NCI-H526 (cell line): Measurements from ENCODE around the gene RBFOX2.
"Not testable (repeated sequence)": the region's sequence is repeated elsewhere in the genome, so short reads cannot be mapped to it uniquely, and the experiment has no call there.

Experiments
- DNase-seq, 2 experiments: peaks; one replicate each; lab custom pipeline; 2025; lab: John Stamatoyannopoulos, UW

The RBFOX2 gene

DNA sequence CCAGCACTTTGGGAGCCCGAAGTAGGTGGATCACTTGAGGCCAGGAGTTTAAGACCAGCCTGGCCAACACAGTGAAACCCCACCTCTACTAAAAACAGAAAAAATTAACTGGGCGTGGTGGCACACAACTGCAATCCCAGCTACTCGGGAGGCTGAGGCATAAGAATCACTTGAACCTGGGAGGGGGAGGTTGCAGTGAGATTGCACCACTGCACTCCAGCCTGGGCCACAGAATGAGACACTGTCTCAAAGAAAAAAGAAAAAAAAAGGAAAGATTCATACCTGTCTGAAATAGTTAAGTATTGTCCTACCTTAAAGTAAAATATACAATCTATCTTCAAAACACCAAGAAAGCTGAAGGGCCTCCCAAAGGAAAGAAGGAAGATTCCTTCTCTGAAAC lies 20.1 kb downstream of the RBFOX2 start:
- DNase-seq = no peak

DNA sequence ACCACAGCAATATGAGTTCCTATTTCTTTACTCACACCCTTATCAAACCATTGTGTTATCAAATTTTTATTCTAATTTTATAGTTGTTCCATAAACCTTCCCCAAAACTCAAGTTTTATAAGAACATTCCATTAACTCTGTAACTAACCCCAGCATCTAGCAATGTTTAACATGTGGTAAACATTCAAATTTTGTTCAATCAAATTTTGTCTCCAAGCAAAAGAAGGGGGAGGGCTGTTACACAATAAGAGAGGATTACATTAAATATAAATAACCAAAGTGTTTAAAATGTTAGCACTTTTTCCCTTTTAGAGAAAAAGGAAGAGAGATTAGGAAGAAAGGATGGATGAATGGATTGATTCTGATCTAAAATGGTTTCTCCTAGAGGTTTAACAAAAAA lies 20.5 kb downstream of the RBFOX2 start:
- DNase-seq = peak in 1 of 2 experiments; percentile 7

DNA sequence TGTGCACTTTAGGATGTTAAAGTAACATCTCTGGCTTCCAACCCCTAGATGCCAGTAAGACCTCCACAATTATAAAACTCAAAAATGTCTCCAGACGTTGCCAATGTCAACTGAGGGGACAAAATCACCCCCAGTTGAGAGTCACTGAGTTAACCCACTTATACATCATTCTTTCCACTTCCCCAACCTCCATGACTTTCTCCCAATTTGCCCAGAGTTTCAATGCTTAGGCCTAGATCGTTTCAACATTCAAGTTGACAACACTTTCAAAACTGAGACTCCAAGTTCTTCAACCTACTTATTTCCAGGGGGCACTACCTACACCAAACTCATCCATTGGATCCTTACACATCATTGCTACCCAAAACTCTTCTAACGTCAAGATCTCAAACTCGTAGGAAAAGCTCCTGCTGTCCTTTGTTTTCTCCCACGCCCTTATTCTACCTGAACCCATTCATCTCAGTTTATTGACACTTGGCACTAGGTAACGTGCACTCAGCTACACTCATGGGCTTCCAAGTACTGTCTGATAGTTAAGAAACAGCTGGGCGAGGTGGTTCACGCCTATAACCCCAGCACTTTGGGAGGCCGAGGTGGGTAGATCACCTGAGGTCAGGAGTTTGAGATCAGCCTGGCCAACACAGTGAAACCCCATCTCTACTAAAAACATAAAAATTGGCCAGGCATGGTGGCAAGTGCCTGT lies 24.5 kb downstream of the RBFOX2 start:
- DNase-seq = no peak

DNA sequence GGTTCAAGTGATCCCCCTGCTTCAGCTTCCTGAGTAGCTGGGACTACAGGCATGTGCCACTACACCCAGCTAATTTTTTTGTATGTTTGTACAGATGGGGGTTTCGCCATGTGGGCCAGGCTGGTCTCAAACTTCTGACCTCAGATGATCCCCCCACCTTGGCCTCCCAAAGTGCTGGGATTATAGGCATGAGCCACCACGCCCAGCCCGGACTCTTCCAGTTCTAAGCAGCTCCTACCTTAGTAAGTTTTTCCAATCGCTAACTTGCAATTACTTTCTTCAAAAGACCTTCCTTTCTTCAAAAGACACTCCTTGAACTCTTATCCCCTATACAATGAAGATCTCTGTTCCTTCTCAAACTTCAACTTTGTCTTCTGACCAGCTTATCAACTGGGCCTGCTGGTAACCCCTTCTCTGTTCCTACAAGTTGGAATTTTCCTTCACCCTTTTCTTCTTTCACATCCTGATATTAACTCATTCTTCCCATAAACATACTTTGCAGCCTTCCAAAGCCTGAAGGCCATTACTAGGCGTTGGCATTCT lies 25.8 kb downstream of the RBFOX2 start:
- DNase-seq = no peak

DNA sequence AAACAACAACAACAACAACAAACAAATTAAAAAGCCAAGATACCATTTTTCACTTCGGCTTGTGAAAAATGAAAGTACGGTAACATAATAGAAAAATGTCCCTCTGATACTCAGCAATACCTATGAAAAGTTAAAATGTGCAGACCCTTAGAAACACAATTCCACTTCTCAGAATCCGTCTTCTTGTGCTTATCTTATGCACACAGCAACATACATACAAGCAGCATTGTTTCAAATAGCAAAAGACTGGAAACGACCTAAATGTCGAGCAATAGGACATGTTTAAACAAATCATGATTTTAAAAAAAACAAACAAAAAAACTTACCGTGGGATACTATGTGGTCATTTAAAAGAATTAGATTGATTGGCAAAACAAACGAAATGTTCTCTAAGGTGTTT lies 26.5 kb downstream of the RBFOX2 start:
- no peak for DNase-seq

DNA sequence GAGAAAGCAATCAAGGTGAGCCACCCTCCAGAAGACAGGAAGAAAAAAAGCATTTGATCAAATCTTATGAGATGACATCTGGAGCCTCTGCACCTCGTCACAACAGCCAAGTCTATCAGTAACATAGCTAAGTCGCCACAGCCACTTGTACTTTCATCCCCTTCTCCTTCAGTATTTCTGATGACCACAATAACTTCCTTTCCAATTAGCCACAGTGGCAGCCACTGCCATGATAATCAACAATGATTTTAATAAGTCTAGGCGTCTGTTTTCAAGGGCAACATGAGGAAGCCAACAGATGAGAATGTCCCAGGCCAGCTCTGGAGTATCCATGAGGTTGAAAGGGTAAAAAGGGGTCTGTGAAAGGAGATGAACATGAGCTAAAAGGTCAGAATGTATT lies 29.9 kb downstream of the RBFOX2 start:
- DNase-seq = no peak

DNA sequence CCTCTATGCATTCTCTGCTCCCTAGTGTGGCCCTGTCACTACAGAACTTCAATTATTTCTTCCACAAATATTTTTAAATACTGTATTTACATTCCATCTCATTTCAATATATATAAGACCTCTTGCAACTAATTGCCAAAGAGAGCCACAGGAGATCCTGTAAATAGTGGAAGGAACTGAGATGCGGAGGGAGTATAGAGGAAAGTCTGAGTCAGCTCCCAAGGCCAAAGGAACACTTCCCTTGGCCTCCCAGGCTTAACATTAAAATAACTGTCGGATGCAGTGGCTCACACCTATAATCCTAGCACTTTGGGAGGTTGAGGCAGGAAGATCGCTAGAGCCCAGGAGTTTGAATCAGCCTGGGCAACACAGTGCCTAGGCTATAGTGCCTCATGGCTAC lies 31.2 kb downstream of the RBFOX2 start:
- no peak for DNase-seq

DNA sequence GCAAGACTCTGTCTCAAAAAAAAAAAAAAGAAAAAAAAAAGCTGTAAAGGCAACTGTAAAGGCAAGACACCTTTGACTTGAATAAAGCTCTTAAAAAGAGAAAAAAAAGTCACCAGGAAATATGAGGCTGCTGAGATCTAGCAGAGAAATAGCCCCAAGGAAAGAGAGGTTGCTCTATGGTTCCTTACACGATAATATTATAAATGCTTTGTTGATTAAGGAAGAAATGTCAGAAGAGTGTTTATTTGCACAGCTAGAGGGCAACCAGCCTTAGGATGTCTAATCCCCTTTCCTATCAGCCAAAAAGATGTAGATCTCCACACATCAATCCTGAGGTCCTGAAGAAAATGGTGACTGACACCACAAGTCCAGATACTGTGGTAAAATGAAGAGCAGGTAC lies 32.0 kb downstream of the RBFOX2 start:
- no peak for DNase-seq

DNA sequence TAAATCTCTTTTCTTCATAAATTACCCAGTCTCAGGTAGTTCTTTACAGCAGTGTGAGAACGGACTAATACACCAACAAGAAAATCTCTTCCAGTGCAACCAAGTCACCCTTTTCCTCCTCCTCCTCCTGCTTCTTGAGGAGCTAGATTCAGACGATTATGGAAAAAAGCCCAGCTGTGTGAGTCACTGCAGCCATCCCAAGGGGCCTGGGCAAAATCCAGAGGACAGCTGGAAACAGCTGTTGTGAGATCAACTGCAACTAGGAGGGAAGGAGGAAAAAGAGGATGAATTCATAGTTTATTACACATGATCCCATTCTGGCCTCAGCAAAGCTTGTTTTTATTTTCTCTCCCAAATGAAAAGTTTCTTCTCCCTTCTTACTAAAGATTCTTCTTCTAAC lies 32.9 kb downstream of the RBFOX2 start:
- no peak for DNase-seq

DNA sequence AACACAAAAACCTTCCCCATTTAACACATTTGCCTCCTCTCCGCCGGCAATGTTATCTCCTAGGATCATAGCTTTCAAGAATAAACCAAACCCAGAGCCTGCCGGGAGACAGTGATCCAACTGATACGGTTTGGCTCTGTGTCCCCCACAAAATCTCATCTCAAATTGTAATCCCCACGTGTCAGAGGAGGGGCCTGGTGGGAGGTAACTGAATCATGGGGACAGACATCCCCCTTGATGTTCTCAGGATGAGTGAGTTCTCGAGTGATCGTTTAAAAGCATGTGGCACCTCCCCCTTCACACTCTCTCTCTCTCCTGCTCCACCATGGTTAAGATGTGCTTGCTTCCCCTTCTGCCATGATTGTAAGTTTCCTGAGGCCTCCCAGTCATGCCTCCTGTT lies 33.3 kb downstream of the RBFOX2 start:
- DNase-seq = no peak

DNA sequence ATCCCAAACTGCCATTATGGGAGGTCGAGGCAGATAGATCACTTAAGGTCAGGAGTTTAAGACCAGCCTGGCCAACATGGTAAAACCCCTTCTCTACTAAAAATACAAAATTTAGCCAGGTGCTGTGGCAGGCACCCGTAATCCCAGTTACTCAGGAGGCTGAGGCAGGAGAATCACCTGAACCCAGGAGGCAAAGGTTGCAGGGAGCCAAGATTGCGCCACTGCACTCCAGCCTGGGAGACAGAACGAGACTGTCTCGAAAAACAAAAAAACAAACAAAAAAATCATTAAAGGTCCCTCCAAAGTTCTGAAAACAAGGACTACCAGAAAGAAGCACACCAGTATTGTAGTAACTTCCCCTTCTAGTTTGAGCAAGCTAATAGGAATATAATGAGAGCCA lies 34.9 kb downstream of the RBFOX2 start:
- not testable (repeated sequence) for DNase-seq

DNA sequence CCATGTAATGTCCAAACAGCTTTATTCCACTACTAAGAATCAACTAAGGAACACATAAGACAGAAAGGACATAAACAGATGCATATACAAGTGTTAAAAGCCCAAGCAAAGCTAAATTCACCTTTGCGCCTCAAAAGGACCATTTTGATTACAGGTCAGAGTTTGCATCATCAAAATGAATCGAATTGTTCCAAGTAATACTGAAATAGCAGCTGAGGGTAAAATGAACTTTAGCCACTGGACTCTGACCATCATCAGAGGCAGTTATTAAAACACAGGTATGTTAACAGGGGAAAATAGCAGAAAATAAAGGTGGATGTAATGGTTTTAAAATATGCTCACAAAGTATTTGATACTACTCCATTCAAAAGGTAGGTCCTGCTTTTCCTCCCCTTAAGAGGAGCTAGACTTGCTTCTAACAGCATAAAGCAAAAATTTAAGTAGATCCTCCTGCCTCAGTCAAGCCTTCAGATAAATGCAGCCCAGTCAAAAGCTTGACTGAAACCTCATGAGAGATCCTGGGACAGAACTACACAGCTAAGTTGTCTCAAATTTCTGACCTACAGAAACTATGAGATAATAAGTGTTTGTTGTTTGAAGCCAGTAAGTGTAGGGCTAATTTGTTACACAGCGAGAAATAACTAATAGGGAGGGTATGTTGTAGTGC lies 35.4 kb downstream of the RBFOX2 start:
- no peak for DNase-seq

DNA sequence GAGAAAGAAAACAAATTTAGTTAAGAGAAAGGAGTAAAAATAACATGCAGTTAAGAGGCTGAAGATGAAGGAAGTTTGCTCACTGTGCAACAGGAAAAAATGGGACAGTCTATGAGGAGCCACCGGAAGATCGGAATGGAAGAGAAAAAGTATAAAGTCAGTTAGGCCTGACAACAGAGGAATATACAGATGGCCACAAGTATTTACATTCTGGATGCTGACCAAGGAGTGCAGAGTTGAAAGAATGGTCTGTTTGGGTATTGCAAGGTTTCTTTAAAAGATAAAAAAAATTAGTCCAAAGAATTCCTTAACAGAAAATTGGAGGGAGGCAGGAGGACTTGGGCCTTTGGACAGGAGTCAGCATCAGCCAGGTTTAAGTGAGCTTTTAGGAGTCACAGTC lies 37.5 kb downstream of the RBFOX2 start:
- DNase-seq = no peak

DNA sequence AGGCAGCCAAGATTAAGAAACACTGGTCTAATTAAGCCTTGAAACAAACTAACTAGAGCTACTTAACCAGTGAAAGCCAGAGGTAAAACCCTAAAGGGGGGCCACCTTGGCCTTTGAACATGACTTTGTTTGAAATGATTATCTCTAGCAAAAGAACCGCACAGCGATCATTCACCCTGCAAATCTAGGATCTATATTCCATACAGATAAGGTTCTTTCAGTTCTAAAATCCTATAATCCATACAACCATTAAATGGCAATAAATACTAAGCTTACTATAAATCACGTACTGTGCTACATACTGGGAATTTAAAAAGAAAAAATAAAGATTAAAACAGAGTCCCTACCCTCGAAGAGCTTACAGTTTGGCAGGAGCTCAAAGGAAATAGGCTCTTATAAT lies 40.6 kb downstream of the RBFOX2 start:
- no peak for DNase-seq

DNA sequence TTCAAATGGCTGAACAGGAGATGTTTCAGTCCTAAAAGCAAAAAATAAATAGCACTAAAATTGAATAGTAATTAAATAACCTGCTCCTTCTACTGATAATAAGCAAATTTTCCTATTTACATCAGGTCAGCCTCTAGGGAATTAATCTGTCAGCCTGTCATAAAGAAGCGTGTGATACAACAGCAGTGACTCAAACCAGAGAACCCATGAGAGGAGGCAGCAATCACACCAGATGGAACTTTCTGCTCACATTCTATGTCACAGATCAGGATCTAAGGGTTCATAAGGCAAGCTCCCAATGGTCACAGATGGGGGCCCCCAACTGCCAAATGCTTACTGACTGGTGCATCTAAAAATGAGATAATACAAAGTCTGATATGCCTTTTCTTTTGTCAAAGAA lies 41.1 kb downstream of the RBFOX2 start:
- peak; percentile 52 to 66 for DNase-seq

DNA sequence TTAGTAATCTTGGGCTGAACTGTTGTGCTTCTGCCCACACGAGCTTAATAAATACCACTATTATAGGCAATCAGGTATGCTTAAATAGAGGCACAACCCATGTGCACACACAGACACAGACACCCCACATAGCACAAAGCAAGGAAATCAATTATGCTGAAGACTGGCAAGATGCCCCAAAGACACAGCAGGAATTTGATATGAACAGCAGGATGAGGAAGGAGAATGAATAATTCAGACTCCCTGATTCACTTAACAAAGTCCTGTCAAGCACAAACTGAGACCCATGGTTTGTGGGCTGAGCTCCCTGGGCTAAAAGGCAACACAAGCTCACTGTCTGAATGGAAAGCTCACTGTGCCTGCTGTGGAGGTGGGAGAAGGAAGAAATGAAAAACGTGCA lies 42.5 kb downstream of the RBFOX2 start:
- DNase-seq = no peak

DNA sequence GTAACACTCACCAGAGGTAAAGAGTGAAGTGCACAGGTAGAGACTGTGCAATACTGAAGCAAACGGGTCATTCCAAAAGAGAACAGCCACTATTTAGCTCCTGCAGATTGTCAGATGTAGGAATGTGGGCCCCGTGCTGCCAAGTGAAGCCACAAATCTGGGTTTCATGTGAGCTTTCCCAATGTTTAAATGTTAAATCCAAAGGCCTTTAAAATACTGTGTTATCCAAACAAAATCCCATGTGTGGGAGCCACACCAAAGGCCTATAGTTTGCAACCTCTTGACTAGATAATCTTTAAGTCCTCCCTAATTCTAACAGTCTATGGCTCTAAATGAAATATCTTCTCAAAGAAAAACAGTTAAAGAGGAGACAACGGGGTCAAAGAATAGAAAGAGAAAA lies 43.3 kb downstream of the RBFOX2 start:
- DNase-seq = no peak

DNA sequence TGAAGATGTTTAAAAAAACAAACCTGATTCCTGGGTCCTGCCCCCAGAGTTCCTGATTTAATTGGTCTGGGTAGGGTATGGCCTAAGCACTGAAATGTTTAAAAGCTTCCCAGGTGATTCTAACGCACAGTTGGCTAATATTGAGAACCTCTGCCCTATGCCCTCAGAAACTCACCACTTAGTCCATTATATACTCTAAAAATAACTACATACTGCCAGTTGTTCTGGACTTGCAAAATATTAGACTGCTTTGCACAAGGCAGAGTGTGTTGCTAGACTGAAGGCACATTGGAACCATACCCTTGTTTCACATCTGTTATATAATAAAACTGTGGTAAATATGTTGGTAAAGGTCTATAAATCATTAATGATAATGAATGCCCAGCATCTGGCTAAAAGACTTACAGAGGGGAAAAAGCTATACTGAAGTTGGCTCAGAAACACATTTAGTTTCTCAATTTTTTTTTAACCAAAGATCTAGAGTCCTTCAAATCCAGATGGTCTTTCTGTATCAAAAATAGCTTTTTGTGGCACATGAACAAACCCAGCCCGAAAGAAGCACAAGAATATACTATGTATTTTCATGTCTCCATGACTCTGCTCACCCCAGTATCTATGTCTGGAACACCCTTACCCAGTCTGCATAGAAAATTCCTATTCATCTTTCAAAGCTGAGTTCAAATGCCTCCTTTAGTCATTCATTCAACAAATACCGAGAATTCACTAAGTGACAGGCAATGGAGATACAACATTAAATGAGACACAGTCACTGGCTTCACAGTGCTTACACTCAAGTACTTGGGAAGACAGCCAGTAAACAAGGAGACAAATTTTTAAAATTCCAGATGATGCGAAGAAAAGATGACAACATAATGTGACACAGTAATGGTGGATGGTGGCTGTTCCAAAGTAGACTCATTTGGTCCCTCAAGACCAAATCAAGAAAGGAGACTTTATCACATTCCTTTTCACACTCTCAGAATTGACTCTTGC lies 44.1 kb downstream of the RBFOX2 start:
- no peak for DNase-seq

DNA sequence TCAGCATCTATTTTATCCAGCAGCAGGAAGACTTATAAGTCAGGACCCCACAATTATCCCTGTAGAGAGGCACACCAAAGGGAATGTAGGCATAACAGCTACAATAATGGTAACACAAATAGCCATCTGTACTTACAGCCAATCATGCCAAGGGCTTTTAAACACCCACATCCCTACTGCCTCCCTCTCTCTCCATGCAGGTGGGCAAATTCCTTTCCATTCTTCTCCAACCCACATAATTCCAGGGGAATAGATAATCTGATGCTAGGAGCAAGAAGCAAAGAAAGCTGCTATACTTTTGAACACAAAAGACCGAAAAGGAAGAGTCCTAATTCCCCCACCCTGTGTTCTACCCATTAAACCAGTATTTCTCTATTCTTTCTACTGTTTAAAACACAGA lies 46.7 kb downstream of the RBFOX2 start:
- no peak for DNase-seq

DNA sequence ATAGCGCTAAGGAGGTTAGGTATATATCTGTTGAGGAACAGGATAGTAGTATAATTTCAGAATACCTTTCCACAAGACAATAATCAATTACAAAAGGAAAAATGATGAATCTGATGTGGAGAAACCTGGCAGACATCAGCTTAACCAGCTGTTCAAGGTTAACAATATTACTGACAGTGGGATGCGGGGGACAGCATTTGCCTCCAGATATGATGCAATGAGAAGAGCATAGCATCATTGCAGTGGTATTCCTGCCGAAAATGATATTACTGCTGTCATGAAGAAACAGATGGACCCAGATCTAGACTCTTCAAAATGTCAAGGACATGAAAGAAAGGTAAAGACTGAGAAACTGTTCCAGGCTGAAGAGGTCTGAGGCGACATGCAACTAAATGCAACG lies 49.7 kb downstream of the RBFOX2 start:
- DNase-seq = no peak

DNA sequence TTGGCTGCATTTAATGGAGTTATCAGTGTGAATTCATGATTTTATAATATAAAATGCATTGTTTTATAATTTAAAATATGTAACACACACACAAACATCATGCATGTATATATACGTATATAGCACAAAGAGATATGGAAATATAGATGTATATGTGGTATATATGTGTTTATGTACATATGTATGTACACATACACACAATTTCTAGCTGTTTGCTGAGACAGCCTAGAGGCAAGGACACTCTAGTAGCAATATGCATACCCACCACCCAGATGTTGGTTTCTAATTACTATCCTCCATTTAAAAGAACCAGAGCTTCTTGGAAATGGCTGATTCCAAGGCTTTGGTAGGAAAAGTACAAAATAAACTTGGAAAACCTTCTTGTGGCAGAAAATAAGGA lies 50.4 kb downstream of the RBFOX2 start:
- no peak for DNase-seq

DNA sequence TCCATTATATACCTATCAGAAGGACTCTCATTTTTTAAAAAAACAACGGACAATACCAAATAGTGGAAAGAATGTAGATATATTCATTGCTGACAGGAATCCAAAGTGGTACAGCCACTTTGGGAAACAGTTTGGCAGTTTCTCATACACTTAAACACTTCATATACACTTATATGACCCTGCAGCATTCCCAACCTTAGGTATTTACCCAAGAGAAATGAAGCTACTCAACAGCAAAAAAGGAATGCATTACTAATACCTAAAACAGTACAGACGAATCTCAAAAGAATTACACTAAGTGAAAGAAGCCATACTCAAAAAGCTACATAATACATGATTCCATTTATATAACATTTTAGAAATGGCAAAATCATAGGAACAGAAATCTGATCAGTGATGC lies 51.5 kb downstream of the RBFOX2 start:
- DNase-seq = no peak

DNA sequence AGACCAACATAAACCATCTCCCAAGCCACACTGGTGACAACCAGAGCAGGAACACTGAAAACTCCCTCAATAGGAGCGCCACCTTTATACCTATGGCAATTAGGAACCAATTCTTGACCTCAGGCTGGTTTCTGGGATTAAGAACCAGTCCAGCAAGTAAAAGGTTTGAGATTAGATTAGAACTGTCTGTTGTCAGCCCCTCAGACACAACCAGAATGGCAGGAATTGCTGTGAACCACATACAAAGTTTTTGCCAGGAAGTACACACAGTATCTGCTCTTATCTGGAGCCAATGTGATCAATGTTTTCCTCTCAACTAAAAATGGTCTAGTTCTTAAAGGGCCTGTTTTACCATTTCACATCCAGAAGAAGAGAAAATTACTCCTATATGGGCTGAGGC lies 55.2 kb downstream of the RBFOX2 start:
- no peak for DNase-seq
